Neural progenitor cell (in vitro differentiated cells): ENCODE data around the gene DVL3.
"Not testable (repeated sequence)": the region's sequence is repeated elsewhere in the genome, so short reads cannot be mapped to it uniquely, and the experiment has no call there.

Source experiments
- CTCF ChIP-seq: fragments of 200-600 bp; sonication (generic); IDR thresholded peaks from 2 replicates; pipeline ENCODE4 v1.5.1; 2017; ENCODE audit warnings: antibody characterized with exemption, mild to moderate bottlenecking
- EZH2 ChIP-seq: fragments of 200-600 bp; sonication (generic); IDR thresholded peaks from 2 replicates; pipeline ENCODE4 v1.6.1; 2017; ENCODE audit warnings: antibody characterized with exemption, mild to moderate bottlenecking, moderate library complexity

DNA sequence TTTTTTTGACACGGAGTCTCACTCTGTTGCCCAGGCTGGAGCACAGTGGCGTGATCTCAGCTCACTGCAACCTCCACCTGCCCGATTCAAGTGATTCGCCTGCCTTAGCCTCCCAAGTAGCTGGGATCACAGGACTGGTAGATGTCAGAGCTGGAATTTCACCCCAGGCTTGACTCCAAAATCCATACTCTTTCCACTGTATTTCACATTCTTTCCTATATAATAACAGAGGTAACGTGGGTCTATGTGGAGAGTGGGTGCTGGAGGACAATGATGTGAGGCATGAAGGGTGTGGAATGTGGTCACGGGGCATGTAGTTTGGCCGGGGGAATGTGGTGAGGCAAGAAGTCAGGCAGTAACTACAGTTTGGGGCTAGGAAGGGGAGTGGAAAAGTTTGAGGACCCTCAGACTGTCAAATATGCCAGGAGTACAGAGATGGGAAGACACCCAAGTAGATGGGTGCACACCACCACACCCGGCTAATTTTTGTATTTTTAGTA lies 7.4 kb downstream of the DVL3 start:
- TF ChIP-seq CTCF, EZH2: not testable (repeated sequence)
